GM21786 (cell line): ENCODE results near the gene NKX6-2.
"Not testable (repeated sequence)": the region's sequence is repeated elsewhere in the genome, so short reads cannot be mapped to it uniquely, and the experiment has no call there.

Experiments used
- ATAC-seq: cut with Tn5 transposase; IDR thresholded peaks from one replicate; pipeline ENCODE4 v1.9.1; 2021; ENCODE audit not compliant: unreplicated experiment

NKX6-2 gene

DNA sequence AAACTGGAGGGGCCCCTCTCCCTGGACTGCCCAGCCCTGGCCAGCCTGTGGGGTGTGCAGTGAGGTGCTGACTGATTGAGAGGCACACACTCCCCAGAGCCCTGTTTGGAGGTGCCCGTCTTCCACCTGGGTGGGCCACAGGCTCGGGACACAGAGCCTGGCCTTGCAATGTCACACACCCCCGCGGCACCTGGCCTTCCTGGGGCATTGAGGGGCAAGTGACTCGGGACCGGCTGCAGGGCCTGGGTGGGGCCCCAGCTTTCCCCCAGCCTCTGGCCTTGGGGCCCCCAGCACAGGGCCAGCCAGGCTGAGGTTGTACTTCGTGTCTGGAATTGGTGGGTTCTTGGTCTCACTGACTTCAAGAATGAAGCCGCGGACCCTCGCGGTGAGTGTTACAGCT, 13.9 kb upstream of the NKX6-2 start:
- ATAC-seq, result no peak

DNA sequence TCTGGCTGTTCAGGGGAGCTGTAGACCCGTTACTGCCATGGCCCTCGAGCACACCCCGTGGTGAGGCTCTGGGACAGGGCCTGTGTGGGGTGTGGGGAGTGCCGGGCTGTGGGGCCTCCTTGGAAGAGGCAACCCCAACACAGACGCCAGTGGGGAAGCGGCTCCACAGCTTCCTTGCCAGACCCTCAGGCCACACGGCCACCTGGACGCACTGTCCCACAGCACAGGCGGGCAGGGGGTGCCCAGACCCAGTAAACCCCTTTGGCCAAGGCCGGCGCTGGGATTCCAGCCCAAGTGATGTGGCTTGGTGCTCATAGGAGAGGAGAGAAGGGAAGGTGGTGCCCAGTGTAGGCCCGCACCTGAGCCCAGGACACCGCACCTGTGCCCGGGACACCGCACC, 12.9 kb upstream of the NKX6-2 start:
- no peak for ATAC-seq

DNA sequence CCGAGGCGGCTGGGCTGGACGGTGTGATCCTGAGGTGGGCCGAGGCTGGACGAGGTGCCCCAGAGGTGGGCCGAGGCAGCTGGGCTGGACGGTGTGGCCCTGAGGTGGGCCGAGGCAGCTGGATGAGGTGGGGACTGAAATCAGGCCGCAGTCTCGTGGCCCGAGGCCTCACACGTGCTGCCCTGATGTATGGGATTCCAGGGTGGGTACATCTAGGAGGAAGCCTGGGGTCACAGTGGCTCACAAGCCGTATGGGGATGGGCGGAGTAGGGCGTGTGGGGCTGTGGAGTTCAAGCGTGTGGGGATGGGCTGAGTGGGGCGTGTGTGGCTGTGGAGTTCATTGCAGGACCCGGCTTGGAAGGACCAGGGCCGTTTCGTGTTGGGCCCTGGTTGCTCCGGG, 12.5 kb upstream of the NKX6-2 start:
- no peak for ATAC-seq

DNA sequence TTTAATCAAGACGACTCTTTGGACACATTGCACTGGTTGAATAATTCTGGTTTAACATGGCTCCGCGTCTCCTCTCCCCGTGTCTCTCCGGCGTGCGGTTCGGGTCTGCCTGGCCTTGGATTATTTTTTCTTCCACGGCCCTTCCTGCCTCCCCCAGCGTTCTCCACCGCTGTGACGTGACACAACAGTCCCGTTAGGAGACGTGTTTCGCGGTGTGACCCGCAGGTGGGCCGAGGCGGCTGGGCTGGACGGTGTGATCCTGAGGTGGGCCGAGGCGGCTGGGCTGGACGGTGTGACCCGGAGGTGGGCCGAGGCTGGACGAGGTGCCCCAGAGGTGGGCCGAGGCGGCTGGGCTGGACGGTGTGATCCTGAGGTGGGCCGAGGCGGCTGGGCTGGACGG, 12.0 kb upstream of the NKX6-2 start:
- not testable (repeated sequence) for ATAC-seq

DNA sequence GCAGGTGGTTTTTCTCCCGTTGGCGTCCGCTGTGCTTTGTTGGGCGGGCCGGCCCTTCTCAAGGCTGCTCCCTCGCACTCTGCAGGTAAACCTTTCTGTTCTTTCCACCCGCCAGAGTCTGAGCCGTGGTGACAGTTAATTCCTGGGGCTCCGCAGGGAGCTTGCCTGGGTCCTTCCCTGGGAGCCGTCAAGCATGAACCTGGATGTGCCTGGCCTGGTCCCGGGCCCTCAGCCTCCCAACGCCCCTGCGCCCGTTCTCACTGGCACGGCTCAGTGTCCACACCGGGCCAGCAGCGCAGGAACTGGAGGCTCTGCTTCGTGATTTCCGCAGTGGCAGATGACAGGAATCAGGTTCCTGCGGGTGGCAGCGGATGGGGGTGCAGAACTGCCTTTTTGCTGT, 10.9 kb upstream of the NKX6-2 start:
- no peak for ATAC-seq

GRCh38 chr10:132793871-132794849, 8.2 kb upstream of the NKX6-2 start:
- no peak for ATAC-seq

GRCh38 chr10:132793213-132793612, 7.3 kb upstream of the NKX6-2 start:
- ATAC-seq, result no peak

DNA sequence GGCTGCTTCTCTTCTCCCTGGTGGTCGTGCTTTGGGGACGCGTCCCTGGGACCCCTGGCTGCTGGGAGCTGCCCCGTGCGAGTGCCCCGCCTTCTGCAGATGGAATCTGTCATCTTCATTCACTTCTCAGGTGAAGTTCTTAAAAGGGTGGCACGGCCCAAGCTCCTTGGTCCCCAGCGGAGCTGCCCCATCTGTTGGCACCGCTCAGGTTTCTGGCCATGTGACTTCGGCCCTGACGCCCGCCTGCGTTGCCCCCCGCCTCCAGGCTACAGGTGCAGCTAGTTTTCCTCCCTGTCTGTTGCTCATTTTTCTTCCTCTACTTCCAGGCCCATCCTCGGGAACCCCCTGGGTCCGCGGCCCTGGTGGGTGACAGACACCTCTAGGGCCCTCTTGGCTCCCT, 6.8 kb upstream of the NKX6-2 start:
- no peak for ATAC-seq

GRCh38 chr10:132792099-132792498, 6.2 kb upstream of the NKX6-2 start:
- ATAC-seq, result not testable (repeated sequence)

- ATAC-seq, result no peak
These were observed 5.2 kb upstream of the NKX6-2 start for GRCh38 chr10:132790934-132791829.

DNA sequence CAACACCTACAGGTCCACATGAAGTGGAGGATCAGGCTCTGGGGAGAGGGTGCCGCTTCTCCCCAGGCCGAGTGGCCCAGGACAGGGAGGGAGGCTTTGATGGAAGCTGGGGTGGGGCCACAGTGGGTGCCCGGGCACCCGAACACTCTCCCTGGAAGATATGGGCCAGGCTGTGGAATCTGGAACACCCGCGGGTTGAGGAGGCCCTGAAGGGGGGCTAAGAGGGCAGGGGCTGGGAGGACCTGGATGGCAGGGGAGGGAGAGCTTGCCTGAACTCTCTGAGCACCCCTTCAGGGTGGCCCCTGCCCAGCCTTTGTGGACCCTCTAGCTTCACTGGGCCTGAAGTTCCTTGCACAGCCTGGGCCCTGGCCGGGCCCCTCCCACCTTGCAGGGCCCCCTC, 4.5 kb upstream of the NKX6-2 start:
- ATAC-seq, result no peak

GRCh38 chr10:132789659-132790148, 3.8 kb upstream of the NKX6-2 start:
- no peak for ATAC-seq

- no peak for ATAC-seq
These were observed 2.9 kb upstream of the NKX6-2 start for GRCh38 chr10:132788831-132789219.

DNA sequence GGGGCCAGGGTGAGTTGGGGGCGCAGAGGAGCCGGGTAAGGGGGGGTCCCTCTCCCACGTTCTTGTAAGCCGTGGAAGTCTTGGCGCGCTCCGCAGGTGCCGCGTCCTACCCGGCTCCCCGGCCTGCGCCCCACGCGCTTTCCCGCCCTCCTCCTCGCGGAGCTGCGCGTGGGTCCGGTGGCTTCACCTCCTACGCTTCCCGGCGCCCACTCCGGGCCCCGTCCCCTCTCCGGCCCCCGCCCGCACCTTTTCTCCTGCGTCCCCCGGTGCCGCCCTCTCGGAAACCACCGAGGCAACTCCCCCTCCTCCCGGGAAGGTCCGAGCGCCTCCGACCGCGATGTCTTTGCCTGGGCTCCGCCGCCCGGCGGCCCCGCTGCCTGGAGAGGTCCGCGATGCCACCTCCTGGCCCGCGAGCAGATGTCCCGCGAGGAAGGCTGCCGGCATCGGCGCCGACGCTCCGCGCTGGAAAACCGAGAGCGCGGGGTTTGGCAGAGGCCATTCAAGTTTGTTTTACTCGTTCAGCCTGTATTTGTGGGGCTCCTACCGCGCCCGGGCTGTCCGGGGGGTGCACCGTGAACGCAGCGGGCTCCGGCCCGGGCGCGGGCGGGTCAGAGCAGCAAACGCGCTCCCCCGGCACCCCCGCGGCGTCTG, 2.4 kb upstream of the NKX6-2 start:
- no peak for ATAC-seq

DNA sequence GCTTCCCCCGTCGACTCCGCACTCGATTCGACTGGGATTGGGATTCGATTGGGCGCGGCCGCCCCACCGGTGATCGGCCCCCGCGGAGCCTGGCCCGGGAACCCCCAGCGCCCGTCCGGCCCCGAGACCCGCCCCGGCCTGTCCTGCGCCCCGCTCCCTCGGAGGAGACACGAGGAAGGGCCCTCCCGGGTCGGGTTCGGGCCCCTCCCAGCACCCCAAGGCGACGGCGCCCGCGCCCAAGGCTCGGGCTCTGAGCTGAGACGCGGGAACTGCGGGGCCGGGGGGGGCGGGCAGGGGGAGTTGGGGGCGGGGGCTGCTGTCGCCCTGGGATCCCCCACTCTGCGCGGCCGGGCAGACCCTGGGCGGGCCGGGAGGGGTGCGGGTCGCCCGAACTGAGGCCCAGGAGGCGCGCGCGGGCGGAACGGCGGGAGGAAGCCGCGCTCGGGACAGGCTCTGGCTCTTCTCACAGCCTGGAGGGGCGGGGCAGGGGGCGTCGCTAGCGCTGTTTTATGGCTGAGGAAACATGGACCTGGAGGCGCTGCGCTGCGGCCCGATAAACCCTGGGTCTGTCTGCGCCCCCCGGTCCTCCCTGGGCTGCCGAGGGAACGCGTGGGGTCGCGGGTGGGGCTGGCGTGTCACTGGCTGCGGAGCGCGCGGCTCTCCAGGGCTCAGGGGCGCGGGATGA, 1.7 kb upstream of the NKX6-2 start:
- no peak for ATAC-seq

- no peak for ATAC-seq
These were observed 1.0 kb upstream of the NKX6-2 start for GRCh38 chr10:132786884-132787494.

DNA sequence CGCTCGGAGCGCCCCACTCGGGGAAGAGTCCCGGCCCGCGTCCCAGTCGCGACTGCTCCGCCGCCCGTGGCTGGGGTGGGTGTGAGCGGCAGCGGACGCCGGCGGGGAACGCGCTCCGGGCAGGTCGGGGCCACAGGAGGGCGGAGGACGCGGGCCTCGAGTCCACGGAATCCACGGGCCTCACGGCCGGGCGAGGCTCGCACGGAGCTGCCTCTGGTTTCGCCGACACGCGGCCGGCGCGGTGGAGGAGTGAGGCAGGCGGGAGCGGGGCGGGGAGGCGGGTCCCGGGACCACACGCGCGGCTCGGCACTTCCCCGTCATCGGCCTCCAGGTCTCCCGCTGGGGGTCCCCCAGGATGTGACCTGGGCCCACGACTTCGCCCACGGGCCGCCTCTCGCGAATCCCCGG, 533 bp upstream of the NKX6-2 start:
- no peak for ATAC-seq

GRCh38 chr10:132784866-132785722, 853 bp downstream of the NKX6-2 start:
- ATAC-seq, result no peak
